ENCODE results near the gene BUD13.

Gene BUD13

DNA sequence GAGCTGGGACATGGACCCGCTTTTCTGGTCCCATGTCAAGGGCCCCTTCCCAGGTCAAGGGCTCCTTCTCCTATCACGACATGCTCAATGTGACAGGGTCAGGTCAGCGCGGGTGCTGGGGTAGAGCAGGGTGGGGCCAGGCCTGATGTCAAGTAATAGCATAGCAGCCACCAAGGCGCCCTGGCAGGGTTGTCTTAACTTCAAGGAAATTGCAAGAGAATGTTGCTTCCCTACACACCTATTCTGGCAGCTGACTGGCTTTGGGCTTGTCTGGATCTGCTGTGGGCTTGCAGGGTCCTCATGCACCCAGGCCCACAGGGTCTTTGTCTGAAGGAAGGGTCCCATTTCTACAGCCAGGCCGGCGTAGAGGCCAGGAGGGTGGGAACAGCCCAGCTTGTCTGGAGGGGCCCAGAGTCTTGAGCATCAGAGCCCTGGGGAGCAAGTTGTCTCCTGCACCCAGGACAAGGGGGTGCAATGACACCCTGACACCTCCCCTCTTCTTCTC is 71.4 kb downstream of the BUD13 start:
- DNase-seq (ENCODE audit: low read depth): no peak
- H3K4me3 ChIP-seq (ENCODE audit: low read depth, low read length): no peak overlapping the region
- TF ChIP-seq, protein P1, sequence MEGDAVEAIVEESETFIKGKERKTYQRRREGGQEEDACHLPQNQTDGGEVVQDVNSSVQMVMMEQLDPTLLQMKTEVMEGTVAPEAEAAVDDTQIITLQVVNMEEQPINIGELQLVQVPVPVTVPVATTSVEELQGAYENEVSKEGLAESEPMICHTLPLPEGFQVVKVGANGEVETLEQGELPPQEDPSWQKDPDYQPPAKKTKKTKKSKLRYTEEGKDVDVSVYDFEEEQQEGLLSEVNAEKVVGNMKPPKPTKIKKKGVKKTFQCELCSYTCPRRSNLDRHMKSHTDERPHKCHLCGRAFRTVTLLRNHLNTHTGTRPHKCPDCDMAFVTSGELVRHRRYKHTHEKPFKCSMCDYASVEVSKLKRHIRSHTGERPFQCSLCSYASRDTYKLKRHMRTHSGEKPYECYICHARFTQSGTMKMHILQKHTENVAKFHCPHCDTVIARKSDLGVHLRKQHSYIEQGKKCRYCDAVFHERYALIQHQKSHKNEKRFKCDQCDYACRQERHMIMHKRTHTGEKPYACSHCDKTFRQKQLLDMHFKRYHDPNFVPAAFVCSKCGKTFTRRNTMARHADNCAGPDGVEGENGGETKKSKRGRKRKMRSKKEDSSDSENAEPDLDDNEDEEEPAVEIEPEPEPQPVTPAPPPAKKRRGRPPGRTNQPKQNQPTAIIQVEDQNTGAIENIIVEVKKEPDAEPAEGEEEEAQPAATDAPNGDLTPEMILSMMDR (IDR thresholded peaks at IDR 0.05; ENCODE audit: insufficient read depth, low read depth, low read length, missing control alignments): no peak

DNA sequence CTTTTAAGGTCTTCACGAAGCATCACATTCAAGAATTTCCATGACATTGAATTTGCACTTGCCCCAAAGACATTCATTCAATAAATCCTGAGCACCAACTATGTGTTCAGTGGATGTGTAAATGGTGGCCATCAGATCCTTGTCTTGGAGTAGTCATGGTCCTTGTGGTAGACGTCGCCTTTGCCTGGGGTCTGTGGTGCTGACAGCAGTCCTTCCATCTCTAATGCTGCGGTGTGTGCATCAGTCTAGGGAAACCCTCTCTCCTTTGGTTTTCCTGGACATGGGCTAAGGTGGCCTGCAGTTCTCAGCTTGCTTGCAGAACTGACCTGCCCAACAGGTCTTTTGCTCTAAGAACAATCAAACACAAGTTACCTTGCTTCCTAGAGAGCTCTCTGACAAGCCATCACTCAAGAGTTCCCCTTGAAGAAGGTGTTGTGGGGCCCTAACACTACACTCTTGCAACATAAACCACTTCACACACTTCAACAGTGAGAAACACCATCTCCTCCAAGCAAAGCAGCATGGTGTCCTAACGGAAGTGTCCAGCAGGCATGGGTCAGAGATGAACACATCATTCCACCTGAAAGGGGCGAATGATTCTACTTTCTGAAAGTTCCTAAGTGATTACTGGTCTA is 72.1 kb downstream of the BUD13 start:
- TF ChIP-seq, protein P1 (IDR thresholded peaks at IDR 0.05; ENCODE audit: insufficient read depth, low read depth, low read length, missing control alignments): no peak
- no peak overlapping the region for H3K4me3 ChIP-seq (ENCODE audit: low read depth, low read length)
- DNase-seq (ENCODE audit: low read depth): no peak

Data from GM12865 (cell line).